Psoas muscle (tissue), 8 donors: Measurements from ENCODE around the gene NAT10. TPM values are rescaled to one million over a fixed set of nuclear protein-coding genes. Genes with fewer than 3 reads are reported as not detected.

ENCODE experiments used
- ATAC-seq, 4 donors: fragments of 200-7000 bp; cut with Tn5 transposase; one replicate each; pipeline ENCODE4 v1.9.1; 2020; ENCODE audit warnings: moderate library complexity in 3 of 4, mild to moderate bottlenecking in 2 of 4
- DNase-seq, 2 donors: peaks; one replicate each; pipeline ENCODE4 v3.0.0-alpha.2; 2020
- H3K27ac ChIP-seq: fragments of 200-600 bp; one replicate; pipeline ENCODE4 v1.8.0; 2022
- H3K27me3 ChIP-seq, 3 donors: fragments of 200-600 bp in 1 of 3; one replicate each; pipeline versions ENCODE4 v1.6.1 to v1.8.0; 2013 to 2022; ENCODE audit warnings: low read length in 2 of 3, mild to moderate bottlenecking in 2 of 3, moderate library complexity in 1 of 3; ENCODE audit not compliant: insufficient read depth in 3 of 3
- H3K36me3 ChIP-seq, 2 donors: fragments of 200-600 bp in 1 of 2; one replicate each; pipeline versions ENCODE4 v1.6.1 to v1.8.0; 2013 to 2022; ENCODE audit warnings: low read depth in 1 of 2, mild to moderate bottlenecking in 1 of 2, moderate library complexity in 1 of 2; ENCODE audit not compliant: insufficient read depth in 1 of 2
- H3K4me1 ChIP-seq: fragments of 200-600 bp; one replicate; pipeline ENCODE4 v1.8.0; 2022
- H3K4me3 ChIP-seq: fragments of 200-600 bp; one replicate; pipeline ENCODE4 v1.8.0; 2022; ENCODE audit warnings: mild to moderate bottlenecking
- H3K9me3 ChIP-seq: fragments of 200-600 bp; one replicate; pipeline ENCODE4 v1.8.0; 2022
- WGBS, 3 donors: extraction: QIAGEN DNeasy Blood & Tissue Kit; methylation state at CpG; one replicate each; pipeline versions ENCODE4 v1.1.6 to v1.1.7; 2013; 5-methylcytosine and 5-hydroxymethylcytosine counted together
- intact Hi-C, 2 donors: fragments of 100-400 bp; cut with DNase I; formaldehyde crosslinking; loops; one replicate each; pipeline versions ENCODE4 v1.11.0 to v1.14.2; 2022
- polyA plus RNA-seq, 3 donors: library from polyadenylated mRNA; stranded (reverse); fragments of 200-250 nt; gene quantifications; one replicate each; pipeline ENCODE4 v1.2.3, GENCODE V29; 2013
- total RNA-seq, 4 donors: library from RNA; stranded (reverse); fragmentation: NEBNext Ultra II Directional in 2 of 4; extraction: Animal tissue kit (Norgen Biotek cat#: 25700) in 2 of 4; gene quantifications; one replicate each; pipeline versions ENCODE4 v1.2.1 to v1.2.4, GENCODE V29; 2021 to 2023
- TF ChIP-seq, protein P1 (sequence below): fragments of 200-600 bp; IDR thresholded peaks from one replicate; pipeline ENCODE4 v1.8.0; 2022; ENCODE audit warnings: antibody characterized with exemption
- donor health status: healthy with polysubstance abuse.
- donor health status: DM: no; HTN: no; CAD: no; lungs with moderate emphysema.
- donor health status: Bipolar disorder and iron deficiency.
- donor health status: healthy.
- donor health status: DM: yes; HTN: yes; CAD: no.
- donor health status: DM: no; HTN: no; CAD: no.
- donor health status: DM: no; HTN: no; CAD: no.
- donor health status: DM: yes; HTN: yes; CAD: no.

The NAT10 gene
- total and polyA plus RNA-seq, 7 donors = 21.0 to 51.5 (median 29.1) TPM

DNA sequence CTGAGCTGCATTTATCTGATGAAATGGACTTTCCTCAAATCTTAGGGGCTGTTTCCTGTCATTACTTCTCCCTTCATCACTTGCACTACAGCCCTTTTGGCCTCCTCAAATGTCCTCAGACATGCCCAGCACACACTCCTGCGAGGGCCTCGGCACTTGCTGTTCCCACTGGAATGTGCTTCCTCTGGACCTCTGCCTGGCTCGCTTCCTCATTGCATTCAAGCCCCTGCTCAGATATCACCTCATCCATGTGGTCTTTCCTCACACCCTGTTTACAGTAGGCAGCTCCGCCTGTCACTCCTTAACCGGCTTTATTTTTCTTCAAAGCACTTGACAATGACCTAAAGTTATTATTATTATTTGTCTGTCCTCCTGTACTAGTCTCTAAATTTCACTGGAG is 9.0 kb downstream of the NAT10 start:
- no peaks in the 10 kb centered on the region for H3K9me3 ChIP-seq
- whole genome bisulfite sequencing, 3 donors = 33 to 72% (median 45%) methylated on average over 5 of the region's 5 CpGs
- intact Hi-C loops = loop anchor here in 1 of 2 donors (10.0 kb wide), 1 partner anchor 120 kb away; no protein-coding TSS in a partner anchor
- H3K4me3 ChIP-seq = no peak overlapping the region
- peaks cover 32 to 100% of the 10 kb centered on the region in 2 donors for H3K36me3 ChIP-seq
- ATAC-seq (peak; percentile 31 to 78 (median 70)), DNase-seq (no peak)
- no peaks in the 10 kb centered on the region for H3K4me1 ChIP-seq
- TF ChIP-seq, protein P1, sequence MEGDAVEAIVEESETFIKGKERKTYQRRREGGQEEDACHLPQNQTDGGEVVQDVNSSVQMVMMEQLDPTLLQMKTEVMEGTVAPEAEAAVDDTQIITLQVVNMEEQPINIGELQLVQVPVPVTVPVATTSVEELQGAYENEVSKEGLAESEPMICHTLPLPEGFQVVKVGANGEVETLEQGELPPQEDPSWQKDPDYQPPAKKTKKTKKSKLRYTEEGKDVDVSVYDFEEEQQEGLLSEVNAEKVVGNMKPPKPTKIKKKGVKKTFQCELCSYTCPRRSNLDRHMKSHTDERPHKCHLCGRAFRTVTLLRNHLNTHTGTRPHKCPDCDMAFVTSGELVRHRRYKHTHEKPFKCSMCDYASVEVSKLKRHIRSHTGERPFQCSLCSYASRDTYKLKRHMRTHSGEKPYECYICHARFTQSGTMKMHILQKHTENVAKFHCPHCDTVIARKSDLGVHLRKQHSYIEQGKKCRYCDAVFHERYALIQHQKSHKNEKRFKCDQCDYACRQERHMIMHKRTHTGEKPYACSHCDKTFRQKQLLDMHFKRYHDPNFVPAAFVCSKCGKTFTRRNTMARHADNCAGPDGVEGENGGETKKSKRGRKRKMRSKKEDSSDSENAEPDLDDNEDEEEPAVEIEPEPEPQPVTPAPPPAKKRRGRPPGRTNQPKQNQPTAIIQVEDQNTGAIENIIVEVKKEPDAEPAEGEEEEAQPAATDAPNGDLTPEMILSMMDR = no peak
- no peaks in the 10 kb centered on the region for H3K27me3 ChIP-seq
- no peak overlapping the region for H3K27ac ChIP-seq

DNA sequence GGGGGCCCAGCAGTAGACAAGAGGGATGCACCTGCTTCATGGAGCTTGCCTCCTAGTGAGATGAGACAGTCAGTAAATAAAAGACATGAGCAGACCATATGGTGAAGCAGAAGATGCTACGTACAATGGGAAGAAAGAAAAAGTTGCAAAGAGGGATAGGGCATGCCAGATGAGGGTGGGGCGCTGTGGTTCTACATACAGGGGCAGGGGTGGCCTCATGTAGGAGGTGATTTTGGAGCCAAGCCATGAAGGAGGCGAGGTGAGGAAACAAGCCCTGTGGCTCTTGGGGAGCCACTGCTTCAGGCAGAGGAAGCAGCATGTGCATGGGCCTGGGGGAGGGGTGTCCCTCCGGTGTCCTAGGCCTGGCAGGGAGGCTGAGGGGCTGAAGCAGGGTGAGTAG is 15.2 kb downstream of the NAT10 start:
- H3K4me1 ChIP-seq = no peaks in the 10 kb centered on the region
- H3K27ac ChIP-seq = no peak overlapping the region
- H3K4me3 ChIP-seq = no peak overlapping the region
- 92 to 95% (median 94%) methylated on average over 4 of the region's 4 CpGs for WGBS, 3 donors
- peaks cover 26 to 100% of the 10 kb centered on the region in 2 donors for H3K36me3 ChIP-seq
- no peak for ATAC-seq
- no peaks in the 10 kb centered on the region for H3K9me3 ChIP-seq
- intact Hi-C loops = no loop called here
- DNase-seq = no peak
- H3K27me3 ChIP-seq = no peaks in the 10 kb centered on the region
- TF ChIP-seq, protein P1 = no peak

DNA sequence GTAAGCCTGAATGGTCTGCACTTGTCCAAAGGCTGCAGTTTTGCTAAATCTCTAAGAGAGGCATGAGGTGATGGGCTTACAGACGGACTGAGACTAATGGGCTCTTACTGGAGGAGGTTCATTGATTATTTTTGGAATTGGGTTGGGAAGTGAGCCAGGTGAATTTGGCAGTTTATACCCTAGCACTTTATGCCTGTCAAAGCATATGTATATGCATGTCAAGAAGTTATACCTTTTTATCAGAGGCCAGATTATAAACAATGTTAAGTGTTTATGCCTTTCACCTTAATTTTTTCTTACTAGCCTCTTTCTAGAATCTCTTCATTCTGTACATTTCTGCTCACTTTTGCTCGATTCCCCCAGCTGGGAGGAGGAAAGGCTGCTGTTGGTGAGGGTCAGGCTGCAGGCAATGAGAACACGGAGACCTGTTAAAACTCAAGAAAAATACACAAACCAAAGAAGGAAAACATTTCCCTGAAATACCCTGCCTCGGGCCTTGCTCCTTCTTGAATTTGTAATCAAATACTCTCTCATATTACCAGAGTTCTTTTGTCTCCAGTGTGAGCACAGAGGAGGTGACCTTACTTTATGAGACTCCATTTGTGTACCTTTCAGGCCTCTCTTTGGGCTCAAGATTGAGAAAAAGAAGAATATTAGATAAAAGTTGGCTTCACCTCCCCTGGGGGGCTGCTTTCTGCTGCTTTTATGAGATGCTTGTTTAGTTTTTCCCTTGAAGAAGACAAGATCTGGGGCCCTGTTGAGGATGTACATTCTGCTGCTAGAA is 19.6 kb downstream of the NAT10 start:
- no peaks in the 10 kb centered on the region for H3K4me1 ChIP-seq
- H3K36me3 ChIP-seq = peaks cover 17 to 99% of the 10 kb centered on the region in 2 donors
- no peak overlapping the region for H3K27ac ChIP-seq
- H3K4me3 ChIP-seq = no peak overlapping the region
- TF ChIP-seq, protein P1 = no peak
- intact Hi-C loops = loop anchor here in 1 of 2 donors (5.0 kb wide), 1 partner anchor 38 kb away; no protein-coding TSS in a partner anchor
- H3K9me3 ChIP-seq = no peaks in the 10 kb centered on the region
- 81 to 88% (median 83%) methylated on average over 4 of the region's 4 CpGs for WGBS, 3 donors
- ATAC-seq (no peak), DNase-seq (no peak)
- no peaks in the 10 kb centered on the region for H3K27me3 ChIP-seq

DNA sequence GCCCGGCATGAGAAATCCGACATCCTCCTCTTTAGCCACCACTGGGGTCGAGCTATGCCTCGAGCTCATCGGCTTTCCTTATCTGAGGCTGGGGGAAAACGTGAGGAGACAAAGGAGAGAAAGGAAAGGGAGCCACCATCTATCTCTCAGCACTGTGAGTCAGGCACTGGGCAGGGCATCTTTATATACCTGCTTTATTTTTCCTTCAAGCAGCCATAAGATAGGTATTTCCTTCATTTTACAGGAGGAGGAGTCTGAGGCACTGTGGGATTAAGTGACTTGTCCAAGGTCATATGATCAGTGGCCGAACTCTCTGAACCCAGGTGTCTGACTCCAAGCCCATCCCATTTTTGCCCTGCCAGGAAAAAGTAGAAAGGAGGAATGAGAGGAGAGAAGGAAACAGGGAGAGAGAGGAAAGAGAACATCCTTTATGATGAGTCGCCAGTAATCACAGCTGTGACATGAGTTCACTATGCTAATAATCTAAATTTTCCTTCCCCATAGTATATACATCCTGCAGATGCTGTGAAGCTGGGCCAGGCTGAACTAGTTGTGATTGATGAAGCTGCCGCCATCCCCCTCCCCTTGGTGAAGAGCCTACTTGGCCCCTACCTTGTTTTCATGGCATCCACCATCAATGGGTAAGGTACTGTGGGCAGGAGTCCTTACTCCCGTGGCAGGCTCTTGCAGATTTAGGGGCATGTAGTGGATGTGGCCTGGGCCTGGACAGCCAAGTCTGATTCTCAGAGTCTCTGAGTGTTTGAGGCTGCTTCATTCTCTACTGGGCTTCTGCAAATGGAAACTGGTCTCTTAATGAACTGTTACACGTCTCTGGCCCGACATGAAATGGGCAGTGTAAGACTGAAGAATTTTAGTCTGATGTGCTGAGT is 21.8 kb downstream of the NAT10 start:
- intact Hi-C loops = loop anchor here in 1 of 2 donors (5.0 kb wide), 1 partner anchor 40 kb away; no protein-coding TSS in a partner anchor

More for the DNA sequence above, 21.8 kb downstream of the NAT10 start:
- Histone ChIP-seq H3K9me3 (no peaks in the 10 kb centered on the region), H3K36me3 (peaks cover 7 to 99% of the 10 kb centered on the region in 2 donors), H3K4me3 (no peak overlapping the region), H3K27ac (no peak overlapping the region), H3K4me1 (no peaks in the 10 kb centered on the region), H3K27me3 (no peaks in the 10 kb centered on the region)
- ATAC-seq = no peak
- no peak for DNase-seq
- TF ChIP-seq, protein P1 = no peak
- WGBS, 3 donors = 85 to 90% (median 89%) methylated on average over 12 of the region's 12 CpGs
